GM21367 (cell line): ENCODE results near the gene MYOF.
"Not testable (repeated sequence)": the region's sequence is repeated elsewhere in the genome, so short reads cannot be mapped to it uniquely, and the experiment has no call there.

ENCODE experiments used
- ATAC-seq: cut with Tn5 transposase; IDR thresholded peaks from one replicate; pipeline ENCODE4 v1.9.1; 2021; ENCODE audit not compliant: unreplicated experiment

The MYOF gene

DNA sequence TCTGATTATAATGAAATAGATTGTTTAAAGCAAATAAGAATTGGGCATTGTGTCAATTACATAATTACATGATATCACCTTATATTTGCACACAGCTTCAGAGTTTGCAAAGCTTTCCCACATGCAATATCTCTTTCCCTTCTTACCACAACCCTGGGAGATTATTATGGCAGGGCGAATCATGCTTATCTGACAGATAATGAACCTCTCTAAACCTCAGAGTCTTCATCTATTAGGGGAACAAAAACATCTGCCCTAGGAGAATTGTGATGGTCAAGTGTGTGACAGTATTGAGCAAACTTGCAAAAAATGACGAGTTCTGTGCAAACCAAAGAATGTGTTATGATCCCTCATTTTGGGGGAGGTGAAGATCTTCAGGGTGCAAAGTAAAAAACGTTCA is 90.0 kb downstream of the MYOF start:
- ATAC-seq: no peak

DNA sequence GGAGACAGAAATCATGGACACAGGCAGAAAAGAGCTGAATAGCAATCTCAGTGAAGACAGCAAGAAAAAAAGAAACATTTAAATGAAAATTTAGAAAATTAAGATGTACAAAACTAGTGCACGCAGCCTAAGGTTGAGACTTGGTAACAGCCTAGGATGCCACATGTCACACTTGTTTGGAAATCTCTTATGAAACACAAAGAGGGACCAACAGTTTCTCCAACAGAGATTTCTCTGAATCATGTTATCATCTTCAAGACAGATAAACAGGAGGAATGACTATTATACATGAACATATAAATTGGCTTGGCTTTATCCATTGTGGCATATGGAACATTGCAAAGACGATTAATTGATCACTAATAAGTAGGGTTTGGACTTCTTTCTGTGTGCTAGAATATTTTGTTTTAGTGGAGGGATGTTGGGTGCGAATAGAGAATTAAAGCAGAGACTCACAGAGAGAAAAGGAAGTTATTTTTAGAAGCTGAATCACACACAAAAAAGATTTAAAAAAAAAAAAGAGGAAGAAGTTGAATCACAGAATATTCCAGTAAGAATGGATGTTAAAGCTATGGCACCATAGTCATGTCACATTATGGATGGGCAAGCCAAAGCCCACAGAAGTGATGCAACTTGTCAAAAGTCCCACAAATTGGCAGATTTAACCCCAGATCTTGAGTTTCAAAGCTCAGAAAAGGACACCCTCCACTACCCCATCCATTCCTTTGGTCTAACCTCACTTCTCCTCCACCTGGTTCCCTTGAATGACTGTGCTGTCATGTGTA is 91.6 kb downstream of the MYOF start:
- ATAC-seq: no peak

DNA sequence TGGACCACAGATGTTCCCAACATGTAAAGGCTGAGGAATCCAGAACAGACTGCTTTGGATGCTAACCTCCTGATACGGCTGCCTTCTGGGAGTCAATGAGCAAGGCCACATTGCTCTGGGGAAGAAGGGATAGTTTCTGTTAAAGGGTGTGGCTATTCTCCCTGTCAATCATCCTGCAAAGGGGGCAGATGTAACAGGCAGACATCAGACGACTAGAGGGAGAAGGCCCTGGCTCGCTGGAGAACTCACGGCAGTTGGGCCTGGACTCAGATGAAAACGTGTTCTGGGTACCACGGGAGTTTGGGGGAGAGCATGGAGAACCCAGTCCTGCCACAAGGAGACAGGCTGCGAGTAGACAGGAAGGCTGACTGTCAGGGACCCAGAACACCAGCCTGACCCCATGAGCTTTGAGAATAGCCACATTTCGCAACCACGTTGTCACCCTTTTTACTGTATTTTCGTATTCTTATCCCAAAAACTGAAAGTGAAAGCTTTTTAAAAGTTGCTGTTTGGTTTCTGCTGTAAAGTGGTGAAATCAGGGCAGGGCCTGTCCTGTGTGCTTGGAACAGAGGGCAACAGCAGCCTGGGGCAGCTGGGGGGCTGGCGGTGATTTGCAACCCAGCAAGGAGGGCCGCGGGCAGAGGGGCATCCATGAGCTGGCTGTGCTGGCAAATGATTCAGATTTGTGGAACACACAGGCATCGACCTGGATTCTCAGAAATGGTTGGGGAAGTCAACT is 95.3 kb downstream of the MYOF start:
- ATAC-seq: no peak

DNA sequence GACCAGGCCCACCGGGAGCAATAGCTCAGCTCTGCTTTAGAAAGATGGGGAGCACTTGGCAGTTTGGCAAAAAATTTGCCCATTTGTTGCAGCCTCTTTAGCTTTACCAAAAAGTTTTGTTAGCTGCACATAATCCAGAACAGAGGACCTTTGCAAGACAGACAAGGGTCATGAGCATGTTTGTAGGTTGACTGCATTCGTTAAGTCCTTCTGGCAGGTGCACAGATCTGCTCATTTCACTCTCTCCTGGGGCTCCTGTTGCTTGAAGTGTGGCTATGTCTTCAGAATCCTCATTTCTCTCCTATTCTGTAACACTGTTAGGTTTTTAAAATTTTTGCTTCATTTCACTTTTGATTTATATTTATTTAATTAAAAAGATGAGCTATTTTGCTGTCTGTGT is 96.8 kb downstream of the MYOF start:
- no peak for ATAC-seq

DNA sequence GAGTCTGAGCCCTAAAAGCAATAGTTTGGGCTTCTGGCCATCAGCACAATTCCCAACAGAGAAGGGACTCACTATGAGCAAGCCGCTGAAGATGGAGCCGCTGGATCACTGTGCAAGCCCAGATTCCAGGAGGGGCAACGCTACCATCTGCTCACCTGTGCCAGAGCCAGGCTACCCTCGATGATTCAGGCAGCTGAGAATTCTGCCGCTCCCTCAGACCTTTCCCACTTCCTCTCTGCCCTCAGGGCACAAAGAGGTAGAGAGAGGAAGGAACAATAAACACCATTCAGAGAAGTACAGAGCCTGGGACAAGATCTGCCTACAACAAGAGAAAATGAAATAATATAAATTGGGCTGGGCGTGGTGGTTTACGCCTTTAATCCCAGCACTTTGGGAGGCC is 98.1 kb downstream of the MYOF start:
- no peak for ATAC-seq

DNA sequence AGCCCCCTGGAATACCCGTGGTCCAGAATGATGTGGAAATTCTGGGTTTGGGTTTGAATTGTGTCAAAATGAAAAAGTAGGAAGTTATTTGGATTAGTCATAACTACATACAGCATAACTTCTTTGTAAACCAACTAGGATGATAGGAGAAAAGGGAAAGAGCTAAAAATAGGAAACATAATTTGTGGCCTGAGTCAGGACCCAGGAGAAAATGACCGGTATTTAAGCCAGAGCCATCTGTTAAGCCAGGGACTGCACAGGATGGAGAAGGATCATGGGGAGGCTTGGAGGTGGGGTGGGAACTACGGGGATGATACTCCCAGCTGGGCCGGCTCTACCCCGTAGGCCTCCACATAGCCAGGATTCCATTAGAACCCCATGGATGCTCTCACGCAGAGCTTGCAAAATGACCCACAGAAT is 98.6 kb downstream of the MYOF start:
- ATAC-seq: no peak

DNA sequence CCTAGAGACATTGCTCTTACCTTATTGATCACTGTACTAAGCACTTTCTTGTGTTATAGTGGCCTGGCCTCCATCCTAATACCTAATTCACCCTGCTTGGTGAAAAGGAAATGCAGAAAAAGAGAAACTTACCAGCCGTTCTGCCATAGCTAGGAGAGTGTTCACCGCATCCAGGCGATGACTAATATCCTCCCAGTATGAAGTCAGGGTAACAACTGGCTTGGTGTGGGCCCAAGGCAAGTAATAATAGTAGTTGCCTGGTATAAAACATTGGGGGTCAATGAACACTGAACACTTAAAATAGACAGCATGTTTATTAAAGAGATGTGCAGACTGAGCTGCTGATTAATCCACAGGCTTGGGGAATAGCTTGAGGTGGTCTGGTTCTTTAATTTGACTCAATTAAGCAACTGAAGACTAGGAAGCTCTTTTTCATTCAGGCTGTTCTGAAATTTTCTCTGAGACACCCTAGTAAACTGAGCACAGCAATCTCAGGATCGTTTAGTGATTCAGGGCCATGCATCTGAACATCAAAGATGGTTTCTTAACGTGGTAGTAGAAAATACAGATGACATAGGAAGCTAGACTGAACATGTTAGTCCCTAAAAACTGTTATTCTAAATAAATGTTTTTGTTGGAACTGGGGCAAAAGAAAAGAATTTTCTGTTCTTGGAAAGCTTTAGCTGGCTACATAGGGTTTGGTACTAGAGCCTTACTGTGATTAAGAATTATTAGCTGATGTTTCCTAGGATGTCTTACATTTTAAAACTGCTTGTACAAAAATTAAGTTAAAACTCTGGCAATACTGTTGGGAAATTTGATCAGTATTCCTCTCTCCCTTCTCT is 102.2 kb downstream of the MYOF start:
- ATAC-seq: no peak

DNA sequence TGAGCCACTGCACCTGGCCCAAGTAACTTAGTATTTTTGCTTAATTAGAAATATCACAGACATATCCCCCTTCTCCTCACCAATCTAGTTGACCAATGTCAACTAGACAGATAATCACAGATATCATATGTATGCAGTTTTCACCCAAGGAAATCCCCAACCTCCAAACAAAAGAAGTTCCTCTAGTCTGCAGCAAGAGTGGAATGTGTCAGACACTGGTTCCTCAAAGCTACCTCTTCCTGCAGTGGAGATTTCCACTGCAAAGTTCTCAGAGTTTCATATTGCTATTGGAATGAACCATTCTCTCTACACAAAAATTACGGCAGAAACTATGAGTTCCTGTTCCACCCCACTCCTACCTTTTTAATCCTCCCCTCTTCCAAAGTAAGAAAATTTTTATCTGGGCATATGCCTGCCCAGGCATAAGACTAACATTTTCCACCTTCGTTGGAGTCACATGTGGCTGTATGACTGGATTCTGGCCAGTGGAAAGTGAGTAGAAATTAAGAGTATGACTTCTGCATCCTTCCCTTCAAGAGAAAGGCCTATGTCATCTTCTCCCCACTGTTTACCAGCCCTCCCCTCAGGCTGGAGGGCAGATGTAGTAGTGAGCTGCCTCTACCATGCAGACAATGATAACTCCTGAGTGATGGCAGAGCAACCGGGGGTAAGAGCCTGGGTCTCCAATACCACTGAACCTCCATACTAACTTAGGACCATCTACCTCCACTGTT is 103.0 kb downstream of the MYOF start:
- no peak for ATAC-seq

DNA sequence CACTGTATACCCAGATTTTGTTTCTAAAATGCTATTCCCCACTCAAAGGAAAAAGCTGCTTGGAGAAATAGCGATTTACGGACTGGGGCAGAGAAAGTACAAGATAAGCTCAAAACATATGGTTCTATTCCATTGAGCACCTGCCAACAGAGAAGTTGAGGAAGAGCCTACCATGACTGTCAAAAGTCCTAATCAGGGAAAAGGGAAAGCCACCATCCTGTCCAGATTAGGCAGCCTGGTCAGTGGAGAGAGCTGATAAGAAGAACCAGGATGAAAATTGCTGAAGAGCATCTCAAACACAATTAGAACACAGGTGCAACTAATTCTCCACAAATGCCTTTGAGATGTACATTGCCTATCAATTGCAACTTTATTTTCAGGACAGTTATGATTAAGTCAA is 104.1 kb downstream of the MYOF start:
- ATAC-seq: no peak

DNA sequence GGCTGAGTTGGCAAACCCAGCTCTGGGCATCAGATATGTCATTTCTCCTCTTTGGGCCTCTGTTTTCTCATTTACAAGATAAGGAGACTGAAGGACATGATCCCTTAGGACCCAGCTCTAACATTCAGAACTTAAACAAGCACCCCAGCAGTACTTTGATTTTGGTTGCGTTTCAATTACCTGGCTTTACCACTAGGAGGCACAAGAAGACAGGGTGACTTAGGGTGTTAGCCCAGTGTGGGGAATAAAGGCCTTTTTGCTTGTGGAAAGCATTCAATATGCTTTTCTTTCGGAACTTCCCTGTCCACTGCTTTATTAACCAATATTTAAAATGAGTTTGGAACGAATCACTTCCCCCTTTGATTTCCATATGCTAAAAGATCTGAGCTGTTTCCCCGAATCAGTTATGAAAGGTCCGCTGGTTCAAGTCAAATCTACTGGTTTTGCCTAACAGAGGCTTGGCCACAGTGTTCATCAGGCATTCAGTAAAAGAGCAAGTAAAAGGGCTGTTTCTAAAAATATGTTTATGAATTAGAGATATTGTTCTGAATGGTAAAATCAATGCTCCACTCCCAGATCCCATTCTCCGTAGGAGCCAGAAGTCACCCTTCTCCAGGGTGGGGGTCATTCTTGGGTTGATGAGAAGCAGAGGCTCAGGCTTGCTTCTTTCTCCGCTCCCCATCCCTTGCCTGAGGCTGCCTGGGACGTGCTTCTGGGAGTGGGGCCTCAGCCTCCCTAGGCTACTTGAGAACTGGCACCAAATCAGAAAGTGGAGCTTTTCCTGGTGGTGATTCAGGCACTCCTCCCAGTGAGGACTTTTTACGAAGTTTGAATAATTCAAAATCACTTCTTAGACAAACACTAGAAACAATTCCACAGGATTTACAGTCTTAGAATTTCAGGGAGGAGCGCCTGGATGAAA is 105.5 kb downstream of the MYOF start:
- no peak for ATAC-seq

DNA sequence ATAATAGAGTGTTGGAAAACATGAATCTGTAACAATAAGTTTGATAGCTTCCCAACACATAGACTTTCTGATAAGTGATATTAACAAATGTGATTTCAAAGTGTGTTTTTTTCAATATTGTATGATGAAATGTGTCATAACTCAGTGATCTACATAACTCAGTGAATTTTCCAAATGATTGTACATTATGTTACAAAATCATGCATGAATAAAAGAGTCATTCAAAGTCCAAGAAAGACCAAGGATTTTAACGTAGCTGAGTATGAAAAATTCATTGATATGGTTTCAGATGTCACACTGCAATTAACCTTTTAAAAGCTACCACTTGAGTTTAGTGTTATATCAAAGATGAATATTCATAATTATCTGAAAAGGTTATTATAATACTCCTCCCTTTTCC is 111.2 kb downstream of the MYOF start:
- no peak for ATAC-seq

DNA sequence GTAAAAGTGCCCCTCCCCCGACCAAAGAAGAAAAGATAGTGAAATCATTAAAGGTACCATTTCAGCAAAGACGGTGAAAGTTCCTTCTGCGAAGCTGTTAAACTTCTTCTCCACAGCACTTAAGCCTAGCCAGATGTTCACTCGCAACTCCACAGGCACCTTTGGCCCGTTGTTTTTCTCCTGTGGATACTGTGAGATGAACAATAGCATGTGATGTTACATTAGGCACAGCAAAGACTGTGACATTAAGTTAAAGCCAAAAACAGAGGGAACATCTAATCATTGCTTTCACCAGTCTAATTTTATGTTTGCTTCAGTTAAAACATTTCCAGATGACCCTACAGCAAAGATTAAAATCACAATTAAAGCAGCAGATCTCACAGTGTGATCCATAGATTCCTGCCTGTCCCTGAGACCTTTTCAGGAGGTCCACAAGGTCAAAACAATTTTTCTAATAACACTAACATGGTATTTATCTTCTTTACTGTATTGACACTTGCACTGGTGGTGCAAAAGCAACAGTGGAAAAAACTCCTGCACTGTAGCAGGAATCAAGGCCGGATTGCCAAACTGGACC is 112.5 kb downstream of the MYOF start:
- ATAC-seq: no peak

DNA sequence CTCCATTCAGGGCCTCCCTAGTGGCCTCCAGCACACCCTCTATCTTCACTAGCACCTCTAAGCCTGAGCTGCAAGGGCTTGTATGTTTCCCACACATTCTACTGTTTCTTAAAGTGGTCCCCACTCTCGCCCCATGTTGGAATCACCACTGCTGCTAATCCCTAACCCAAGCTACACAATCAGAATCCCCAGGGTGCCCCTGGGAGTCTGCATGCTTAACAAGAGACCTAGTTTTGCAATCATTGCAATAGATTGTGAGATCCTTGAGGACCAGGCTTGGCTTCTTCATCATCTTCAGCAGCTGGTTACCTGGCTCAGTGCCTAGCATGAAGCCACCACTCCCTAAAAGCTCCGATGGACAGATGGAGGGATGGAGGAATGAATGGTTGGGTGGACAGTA is 113.9 kb downstream of the MYOF start:
- no peak for ATAC-seq

DNA sequence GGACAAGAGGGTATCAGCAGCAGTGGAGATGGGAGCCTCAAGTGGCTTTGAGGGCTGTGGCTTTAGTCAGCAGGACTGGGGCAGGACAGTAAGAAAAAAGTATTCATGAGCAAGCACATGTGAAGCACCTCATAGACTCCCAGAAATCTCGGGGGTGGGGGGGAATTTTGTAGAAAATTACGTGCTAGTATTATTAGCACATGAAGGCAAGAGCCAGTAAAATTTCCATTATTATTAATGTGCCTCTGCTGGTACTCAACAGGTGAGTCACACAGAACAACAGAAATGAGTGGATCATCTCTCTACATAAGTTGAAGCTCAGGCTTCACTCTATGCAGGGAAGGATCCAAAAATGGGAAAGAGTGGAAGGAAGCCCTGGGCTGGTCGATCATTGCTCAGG is 114.5 kb downstream of the MYOF start:
- no peak for ATAC-seq

DNA sequence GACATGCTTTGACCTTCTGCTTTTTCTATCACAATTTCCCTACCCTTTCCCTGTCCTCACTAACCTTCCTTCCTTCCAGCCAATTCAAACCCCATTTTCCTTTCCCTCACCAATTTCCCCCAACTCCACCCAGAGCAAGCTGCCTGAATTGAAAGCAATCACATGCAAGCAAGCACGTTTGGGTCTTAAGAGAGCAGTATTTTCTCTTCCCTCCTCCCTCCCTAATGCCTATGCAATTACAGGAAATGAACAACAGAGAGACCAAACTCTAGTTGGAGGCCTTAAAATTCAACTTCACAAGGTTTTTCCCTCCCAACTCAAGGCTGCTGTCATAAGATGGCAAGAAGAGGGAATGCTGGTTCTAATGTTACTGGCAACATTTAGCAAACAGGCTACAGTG is 117.2 kb downstream of the MYOF start:
- ATAC-seq: no peak

DNA sequence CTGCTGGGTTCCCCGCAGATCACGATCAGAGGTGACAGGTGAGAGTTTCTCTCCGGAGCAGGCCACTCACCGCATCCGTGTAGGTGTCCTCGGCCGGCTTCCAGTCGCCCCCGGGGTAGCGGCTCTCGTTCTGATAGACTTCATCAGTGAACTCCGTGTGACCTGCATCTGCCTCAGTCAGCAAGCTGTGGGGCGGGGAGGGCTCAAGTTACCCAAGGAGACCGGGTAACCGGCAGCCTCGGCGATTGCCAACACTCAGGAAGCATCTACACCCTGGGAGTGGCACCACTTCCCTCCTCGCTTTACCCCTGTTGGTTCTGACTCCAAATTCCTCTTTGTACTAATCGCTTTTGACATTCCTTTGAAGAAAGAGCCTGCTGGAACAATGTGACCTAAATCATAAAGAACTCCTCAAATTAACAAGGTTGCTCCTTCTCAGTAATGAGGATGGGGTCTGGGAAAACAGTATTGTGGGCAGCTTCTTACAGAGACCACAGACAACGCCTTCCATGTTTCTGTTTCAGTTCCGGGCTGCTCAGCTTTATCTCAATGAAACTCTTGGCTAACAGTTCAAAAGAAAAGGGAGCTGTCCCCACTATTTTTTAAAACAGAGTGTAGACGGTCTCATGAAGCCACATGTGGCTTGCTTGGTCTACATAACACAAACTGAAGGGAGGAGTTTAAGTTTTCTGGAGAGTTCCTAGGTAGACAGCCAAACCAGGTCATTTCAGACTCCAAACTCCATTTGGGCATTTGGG is 118.1 kb downstream of the MYOF start:
- no peak for ATAC-seq

DNA sequence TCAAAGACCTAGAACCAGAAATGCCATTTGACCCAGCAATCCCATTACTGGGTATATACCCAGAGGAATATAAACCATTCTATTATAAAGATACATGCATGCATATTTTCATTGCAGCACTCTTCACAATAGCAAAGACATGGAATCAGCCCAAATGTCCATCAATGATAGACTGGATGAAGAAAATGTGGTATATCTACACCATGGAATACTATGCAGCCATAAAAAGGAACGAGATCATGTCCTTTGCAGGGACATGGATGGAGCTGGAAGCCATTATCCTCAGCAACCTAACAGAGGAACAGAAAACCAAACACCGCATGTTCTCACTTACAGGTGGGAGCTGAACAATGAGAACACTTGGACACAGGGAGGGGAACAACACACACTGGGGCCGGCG is 123.7 kb downstream of the MYOF start:
- not testable (repeated sequence) for ATAC-seq

DNA sequence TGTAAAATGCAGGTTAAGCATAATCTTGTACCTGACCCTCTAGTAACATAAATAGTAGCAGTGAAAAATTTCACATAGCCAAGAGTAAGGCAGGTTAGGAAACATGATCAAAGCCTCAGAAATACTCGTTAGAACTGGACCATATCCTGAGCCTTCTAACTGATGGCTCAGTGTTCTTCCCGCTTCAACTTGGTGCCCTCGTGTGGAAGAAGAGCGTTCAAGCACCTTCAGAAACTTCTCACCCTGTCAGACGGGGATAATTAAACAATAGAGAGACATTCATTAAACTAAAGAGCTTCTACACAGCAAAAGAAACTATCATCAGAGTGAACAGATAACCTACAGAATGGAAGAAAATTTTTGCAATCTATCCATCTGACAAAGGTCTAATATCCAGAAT is 124.5 kb downstream of the MYOF start:
- ATAC-seq: no peak

DNA sequence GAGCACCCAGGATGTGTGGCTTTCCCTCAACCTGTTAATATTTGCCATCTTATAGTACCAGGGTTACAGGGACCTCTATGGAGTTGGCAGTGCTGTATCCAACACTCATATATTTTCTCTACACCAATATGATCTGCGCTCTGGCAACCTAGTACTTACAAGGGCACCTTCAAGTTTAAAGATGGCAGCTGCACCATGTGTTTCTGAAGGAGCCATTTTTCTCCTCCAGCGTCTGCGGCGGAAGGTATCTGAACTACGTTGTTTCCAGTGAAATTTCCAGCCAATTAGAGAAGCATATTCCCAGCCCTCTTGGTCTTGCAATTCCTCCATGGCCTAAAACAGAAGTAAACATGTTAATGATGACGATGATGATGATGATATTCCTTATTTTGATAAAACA is 125.6 kb downstream of the MYOF start:
- no peak for ATAC-seq
